ENCODE measurements around the gene FOXD2. TPM values are rescaled to one million over a fixed set of nuclear protein-coding genes. Genes with fewer than 3 reads are reported as not detected.

FOXD2 gene
- polyA plus RNA-seq, 3 donors = 0.03 to 0.11 TPM; not detected in 1

DNA sequence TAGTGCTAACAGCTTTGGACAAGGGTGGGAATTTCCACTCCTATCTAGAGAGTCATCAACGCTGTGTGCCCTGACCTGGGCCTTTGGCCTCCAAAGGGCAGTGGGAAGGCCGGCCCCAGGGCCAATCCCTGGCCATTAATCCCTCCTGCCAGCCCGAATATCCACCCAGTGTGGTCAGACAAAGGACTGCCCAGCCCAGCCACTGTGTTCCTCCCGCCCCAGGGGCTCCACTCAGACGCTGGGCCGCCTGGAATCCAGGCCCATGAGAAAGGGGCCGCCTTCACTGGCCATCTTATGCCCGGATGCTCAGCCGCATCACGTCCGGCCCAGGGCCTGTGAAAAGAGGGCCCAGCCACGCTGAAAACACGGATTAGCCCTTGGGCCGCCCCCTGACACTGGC, 25.4 kb upstream of the FOXD2 start:
- Mint-ChIP-seq H3K36me3 (no peaks in the 10 kb centered on the region), H3K9me3 (peaks cover 0 to 4% (median 2%) of the 10 kb centered on the region in 7 donors), H3K27ac (no peak overlapping the region), H3K4me1 (peaks cover 5% of the 10 kb centered on the region), H3K4me3 (no peak overlapping the region), H3K27me3 (ENCODE audit: low read depth in 3 of 3) (peaks cover 33 to 46% (median 42%) of the 10 kb centered on the region in 3 donors)
- Histone ChIP-seq H3K27me3 (ENCODE audit: control insufficient read depth in 2 of 2, insufficient read depth in 2 of 2, low read length in 2 of 2) (peaks cover 23 to 31% of the 10 kb centered on the region in 2 donors), H2AFZ (ENCODE audit: insufficient read depth, low read depth, low read length, poor library complexity, severe bottlenecking) (no peak overlapping the region), H3K27ac (ENCODE audit: low read depth in 1 of 2, low read length in 2 of 2) (no peak overlapping the region), H3K79me2 (ENCODE audit: insufficient read depth, low read length) (no peaks in the 10 kb centered on the region), H3K9me3 (replicated peaks in 1 of 2; ENCODE audit: control insufficient read depth in 1 of 2, insufficient read depth in 1 of 2, low read length in 2 of 2) (peaks cover 0 to 10% of the 10 kb centered on the region in 2 donors), H3K4me2 (replicated peaks; ENCODE audit: extremely low read depth, low read length, poor library complexity, severe bottlenecking) (no peak overlapping the region), H3K36me3 (replicated peaks in 1 of 2; ENCODE audit: control insufficient read depth in 1 of 2, insufficient read depth in 2 of 2, low read length in 2 of 2) (no peaks in the 10 kb centered on the region), H3K4me3 (replicated peaks in 1 of 3; ENCODE audit: low read depth in 2 of 3, low read length in 3 of 3) (no peak overlapping the region), H3K9ac (ENCODE audit: insufficient read depth, low read length, poor library complexity, severe bottlenecking) (no peak overlapping the region), H3K4me1 (ENCODE audit: control insufficient read depth in 1 of 2, insufficient read depth in 2 of 2, low read length in 2 of 2) (no peaks in the 10 kb centered on the region), H4K20me1 (ENCODE audit: insufficient read depth, low read length) (no peaks in the 10 kb centered on the region)
- WGBS (ENCODE audit: insufficient coverage) = 97% methylated on average over 14 of the region's 14 CpGs
- DNase-seq = no peak
- intact Hi-C loops (cut with micrococcal nuclease) = no loop called here
- TF ChIP-seq, protein P1, sequence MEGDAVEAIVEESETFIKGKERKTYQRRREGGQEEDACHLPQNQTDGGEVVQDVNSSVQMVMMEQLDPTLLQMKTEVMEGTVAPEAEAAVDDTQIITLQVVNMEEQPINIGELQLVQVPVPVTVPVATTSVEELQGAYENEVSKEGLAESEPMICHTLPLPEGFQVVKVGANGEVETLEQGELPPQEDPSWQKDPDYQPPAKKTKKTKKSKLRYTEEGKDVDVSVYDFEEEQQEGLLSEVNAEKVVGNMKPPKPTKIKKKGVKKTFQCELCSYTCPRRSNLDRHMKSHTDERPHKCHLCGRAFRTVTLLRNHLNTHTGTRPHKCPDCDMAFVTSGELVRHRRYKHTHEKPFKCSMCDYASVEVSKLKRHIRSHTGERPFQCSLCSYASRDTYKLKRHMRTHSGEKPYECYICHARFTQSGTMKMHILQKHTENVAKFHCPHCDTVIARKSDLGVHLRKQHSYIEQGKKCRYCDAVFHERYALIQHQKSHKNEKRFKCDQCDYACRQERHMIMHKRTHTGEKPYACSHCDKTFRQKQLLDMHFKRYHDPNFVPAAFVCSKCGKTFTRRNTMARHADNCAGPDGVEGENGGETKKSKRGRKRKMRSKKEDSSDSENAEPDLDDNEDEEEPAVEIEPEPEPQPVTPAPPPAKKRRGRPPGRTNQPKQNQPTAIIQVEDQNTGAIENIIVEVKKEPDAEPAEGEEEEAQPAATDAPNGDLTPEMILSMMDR (IDR thresholded peaks at IDR 0.05) = no peak

DNA sequence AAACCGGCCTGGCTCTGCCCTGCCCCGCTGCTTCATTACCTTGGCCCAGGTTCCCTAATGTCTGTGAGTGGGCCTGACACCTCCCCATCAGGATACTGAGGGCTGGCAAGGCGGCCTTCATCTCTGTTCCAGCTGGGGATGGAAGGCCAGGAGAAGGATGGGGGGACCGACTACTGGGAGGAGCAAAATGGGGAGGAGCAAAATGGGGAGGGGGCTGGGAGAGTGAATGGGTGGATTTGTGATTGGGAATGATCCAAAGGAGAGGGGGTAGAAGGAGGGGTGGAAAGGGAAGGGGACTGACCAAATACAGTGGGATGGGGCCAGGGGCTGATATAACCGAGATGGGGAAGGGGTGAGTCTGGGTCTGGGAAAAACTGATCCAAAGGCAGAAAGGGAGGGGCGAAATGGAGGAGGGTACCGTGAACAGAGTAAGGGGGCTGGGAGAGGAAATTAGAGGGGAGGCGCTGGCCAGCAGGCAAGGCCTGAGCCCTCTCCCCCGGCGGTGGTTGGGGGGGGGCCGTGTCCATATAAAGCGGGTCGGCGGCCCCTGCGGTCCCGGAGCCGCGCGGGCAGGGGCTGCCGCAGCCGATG, 22.0 kb upstream of the FOXD2 start, which contains the start of gene FOXE3:
FOXE3 (plus strand) TSS at position 558 of the 591 bp plus-strand sequence; CDS start at position 589, 31 bp downstream.
- H4K20me1 ChIP-seq (ENCODE audit: insufficient read depth, low read length) = no peaks in the 10 kb centered on the region
- H3K27ac Mint-ChIP-seq = no peak within 1 kb of the TSS
- DNase-seq = no peak
- no peak within 1 kb of the TSS for H3K9ac ChIP-seq (ENCODE audit: insufficient read depth, low read length, poor library complexity, severe bottlenecking)
- H3K4me3 Mint-ChIP-seq = peak within 1 kb of the TSS in 1 of 2 donors; percentile 86
- no peaks in the 10 kb centered on the region for H3K79me2 ChIP-seq (ENCODE audit: insufficient read depth, low read length)
- H3K27ac ChIP-seq (ENCODE audit: low read depth in 1 of 2, low read length in 2 of 2) = no peak within 1 kb of the TSS
- peaks cover 0 to 15% of the 10 kb centered on the region in 2 donors for H3K9me3 ChIP-seq (replicated peaks in 1 of 2; ENCODE audit: control insufficient read depth in 1 of 2, insufficient read depth in 1 of 2, low read length in 2 of 2)
- H3K4me1 Mint-ChIP-seq = peaks cover 3% of the 10 kb centered on the region
- H3K4me2 ChIP-seq (replicated peaks; ENCODE audit: extremely low read depth, low read length, poor library complexity, severe bottlenecking) = peak within 1 kb of the TSS; percentile 26
- no peak within 1 kb of the TSS for H3K4me3 ChIP-seq (replicated peaks in 1 of 3; ENCODE audit: low read depth in 2 of 3, low read length in 3 of 3)
- no peaks in the 10 kb centered on the region for H3K4me1 ChIP-seq (ENCODE audit: control insufficient read depth in 1 of 2, insufficient read depth in 2 of 2, low read length in 2 of 2)
- H3K36me3 Mint-ChIP-seq = no peaks in the 10 kb centered on the region
- H3K27me3 Mint-ChIP-seq (ENCODE audit: low read depth in 3 of 3) = peaks cover 63 to 70% (median 66%) of the 10 kb centered on the region in 3 donors
- no peaks in the 10 kb centered on the region for H3K36me3 ChIP-seq (replicated peaks in 1 of 2; ENCODE audit: control insufficient read depth in 1 of 2, insufficient read depth in 2 of 2, low read length in 2 of 2)
- peaks cover 50 to 61% of the 10 kb centered on the region in 2 donors for H3K27me3 ChIP-seq (ENCODE audit: control insufficient read depth in 2 of 2, insufficient read depth in 2 of 2, low read length in 2 of 2)
- intact Hi-C loops (cut with micrococcal nuclease) = no loop called here
- H3K9me3 Mint-ChIP-seq = peaks cover 0 to 13% (median 3%) of the 10 kb centered on the region in 7 donors
- TF ChIP-seq, protein P1 (IDR thresholded peaks at IDR 0.05) = no peak
- WGBS (ENCODE audit: insufficient coverage) = 31% methylated on average over 20 of the region's 21 CpGs
- no peak within 1 kb of the TSS for H2AFZ ChIP-seq (ENCODE audit: insufficient read depth, low read depth, low read length, poor library complexity, severe bottlenecking)
